Measurements from ENCODE around the gene ZNF670. TPM values are rescaled to one million over a fixed set of nuclear protein-coding genes. Genes with fewer than 3 reads are reported as not detected.
"Not testable (repeated sequence)": the region's sequence is repeated elsewhere in the genome, so short reads cannot be mapped to it uniquely, and the experiment has no call there.

ZNF670 gene
- total RNA-seq, 1 experiment from 2014 or later, result 6.0 TPM

DNA sequence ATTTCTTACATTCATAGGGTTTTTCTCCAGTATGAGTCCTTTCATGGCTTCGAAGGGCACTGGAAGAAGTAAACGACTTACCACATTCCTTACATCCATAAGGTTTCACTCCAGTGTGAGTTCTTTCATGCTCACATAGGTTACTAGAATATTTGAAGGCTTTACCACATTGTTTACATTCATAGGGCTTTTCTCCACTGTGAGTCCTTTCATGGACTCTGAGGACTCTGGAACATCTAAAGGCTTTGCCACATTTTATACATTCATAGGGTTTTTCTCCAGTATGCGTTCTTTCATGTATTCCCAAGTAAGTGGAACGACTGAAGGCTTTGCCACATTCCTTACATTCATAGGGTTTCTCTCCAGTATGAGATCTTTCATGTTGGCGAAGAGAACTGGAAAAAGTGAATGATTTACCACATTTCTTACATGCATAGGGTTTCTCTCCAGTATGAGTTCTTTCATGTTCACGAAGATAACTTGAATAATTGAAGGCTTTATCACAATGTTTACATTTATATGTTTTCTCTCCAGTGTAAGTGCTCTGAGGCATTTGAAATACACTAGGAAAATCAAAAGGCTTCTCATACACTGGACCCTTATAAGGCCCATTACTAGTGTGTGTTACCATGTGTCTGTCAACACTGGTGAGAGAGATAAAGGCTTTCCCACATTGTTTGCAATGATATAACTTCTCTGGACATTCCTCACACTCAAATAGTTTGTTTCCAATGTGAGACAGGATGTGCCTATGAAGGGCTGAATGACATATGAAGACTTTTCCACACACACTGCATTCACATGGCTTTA is 40.9 kb downstream of the ZNF670 start:
- POLR2A ChIA-PET, result no interaction called here
- intact Hi-C loops (cut with micrococcal nuclease; ENCODE audit: unreplicated experiment), result no loop called here
- Mint-ChIP-seq H3K36me3 (ENCODE audit: insufficient read depth, unreplicated experiment) (peaks cover 36% of the 10 kb centered on the region), H3K27me3 (ENCODE audit: insufficient read depth, unreplicated experiment) (no peaks in the 10 kb centered on the region), H3K4me3 (ENCODE audit: unreplicated experiment) (no peak overlapping the region), H3K27ac (ENCODE audit: unreplicated experiment) (no peak overlapping the region), H3K4me1 (ENCODE audit: low read depth, unreplicated experiment) (no peaks in the 10 kb centered on the region), H3K9me3 (ENCODE audit: unreplicated experiment) (peaks cover 38% of the 10 kb centered on the region)
- CTCF ChIA-PET, result no interaction called here
- TF ChIP-seq, protein P1, sequence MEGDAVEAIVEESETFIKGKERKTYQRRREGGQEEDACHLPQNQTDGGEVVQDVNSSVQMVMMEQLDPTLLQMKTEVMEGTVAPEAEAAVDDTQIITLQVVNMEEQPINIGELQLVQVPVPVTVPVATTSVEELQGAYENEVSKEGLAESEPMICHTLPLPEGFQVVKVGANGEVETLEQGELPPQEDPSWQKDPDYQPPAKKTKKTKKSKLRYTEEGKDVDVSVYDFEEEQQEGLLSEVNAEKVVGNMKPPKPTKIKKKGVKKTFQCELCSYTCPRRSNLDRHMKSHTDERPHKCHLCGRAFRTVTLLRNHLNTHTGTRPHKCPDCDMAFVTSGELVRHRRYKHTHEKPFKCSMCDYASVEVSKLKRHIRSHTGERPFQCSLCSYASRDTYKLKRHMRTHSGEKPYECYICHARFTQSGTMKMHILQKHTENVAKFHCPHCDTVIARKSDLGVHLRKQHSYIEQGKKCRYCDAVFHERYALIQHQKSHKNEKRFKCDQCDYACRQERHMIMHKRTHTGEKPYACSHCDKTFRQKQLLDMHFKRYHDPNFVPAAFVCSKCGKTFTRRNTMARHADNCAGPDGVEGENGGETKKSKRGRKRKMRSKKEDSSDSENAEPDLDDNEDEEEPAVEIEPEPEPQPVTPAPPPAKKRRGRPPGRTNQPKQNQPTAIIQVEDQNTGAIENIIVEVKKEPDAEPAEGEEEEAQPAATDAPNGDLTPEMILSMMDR (IDR thresholded peaks at IDR 0.05; ENCODE audit: insufficient read depth in 1 of 2, low read depth in 1 of 2, low read length in 1 of 2, severe bottlenecking in 1 of 2, unreplicated experiment in 1 of 2), result no peak
- Histone ChIP-seq H3K27me3 (replicated peaks; ENCODE audit: control insufficient read depth, insufficient read depth, low read length) (no peaks in the 10 kb centered on the region), H3K4me1 (no peaks in the 10 kb centered on the region), H3K9me3 (peaks cover 60% of the 10 kb centered on the region), H3K4me3 (ENCODE audit: low read depth, low read length) (no peak overlapping the region), H3K36me3 (ENCODE audit: control insufficient read depth, insufficient read depth, low read length) (no peaks in the 10 kb centered on the region; the same call in 1 of the 2 replicates)
- no TSS peak for BruUV-seq (replicated peaks)
- DNase-seq, result no peak

DNA sequence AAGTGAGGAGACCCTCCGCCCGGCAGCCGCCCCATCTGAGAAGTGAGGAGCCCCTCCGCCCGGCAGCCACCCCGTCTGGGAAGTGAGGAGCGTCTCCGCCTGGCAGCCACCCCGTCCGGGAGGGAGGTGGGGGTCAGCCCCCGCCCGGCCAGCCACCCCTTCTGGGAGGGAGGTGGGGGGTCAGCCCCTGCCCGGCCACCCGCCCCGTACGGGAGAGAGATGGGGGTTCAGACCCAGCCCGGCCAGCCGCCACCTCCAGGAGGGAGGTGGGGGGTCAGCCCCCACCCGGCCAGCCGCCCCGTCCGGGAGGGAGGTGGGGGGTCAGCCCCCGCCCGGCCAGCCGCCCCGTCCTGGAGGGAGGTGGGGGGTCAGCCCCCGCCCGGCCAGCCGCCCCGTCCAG is 46.3 kb downstream of the ZNF670 start:
- H3K4me1 ChIP-seq; H3K4me1 Mint-ChIP-seq (ENCODE audit: low read depth, unreplicated experiment); CTCF ChIA-PET; H3K4me3 ChIP-seq (ENCODE audit: low read depth, low read length); H3K27me3 Mint-ChIP-seq (ENCODE audit: insufficient read depth, unreplicated experiment); H3K4me3 Mint-ChIP-seq (ENCODE audit: unreplicated experiment); DNase-seq; intact Hi-C loops (cut with micrococcal nuclease; ENCODE audit: unreplicated experiment); H3K27me3 ChIP-seq (replicated peaks; ENCODE audit: control insufficient read depth, insufficient read depth, low read length); POLR2A ChIA-PET; H3K36me3 ChIP-seq (ENCODE audit: control insufficient read depth, insufficient read depth, low read length); BruUV-seq (replicated peaks); H3K27ac Mint-ChIP-seq (ENCODE audit: unreplicated experiment): not testable (repeated sequence)
- peaks cover 32% of the 10 kb centered on the region for H3K36me3 Mint-ChIP-seq (ENCODE audit: insufficient read depth, unreplicated experiment)
- H3K9me3 ChIP-seq, result peaks cover 39% of the 10 kb centered on the region
- peaks cover 31% of the 10 kb centered on the region for H3K9me3 Mint-ChIP-seq (ENCODE audit: unreplicated experiment)

Other genes with a start within 250 kb of the ZNF670 start
- 42.3 and 48.7 TPM in 2 replicates for gene AHCTF1, start 146.9 kb downstream of the ZNF670 start, total RNA-seq (2022)
- 24.7 and 25.2 TPM in 2 replicates for gene ZNF695, start 70.8 kb downstream of the ZNF670 start, total RNA-seq (2022)
- gene ZNF669, start 25.5 kb upstream of the ZNF670 start, total RNA-seq (2022), result 8.3 and 9.1 TPM in 2 replicates
- 47.5 and 52.9 TPM in 2 replicates for gene ZNF124, start 93.2 kb upstream of the ZNF670 start, total RNA-seq (2022)
- not detected in 2 replicates for gene VN1R5, start 177.3 kb upstream of the ZNF670 start, total RNA-seq (2022)